Activated CD4-positive, alpha-beta T cell treated with anti-CD3 and anti-CD28 coated beads for 36 hours (primary cell): Measurements from ENCODE around the gene MATCAP1. TPM values are rescaled to one million over a fixed set of nuclear protein-coding genes. Genes with fewer than 3 reads are reported as not detected.

Experiments used
- microRNA-seq: library from miRNA; unstranded; fragments of <30 nt; microRNA quantifications from one replicate; pipeline ENCODE4 v1.2.0, GENCODE V29; 2021; ENCODE audit warnings: borderline replicate concordance
- total RNA-seq, 2 experiments: library from RNA; stranded (reverse); gene quantifications; one replicate each; pipeline ENCODE4 v1.2.3, GENCODE V29; 2021

MATCAP1 gene
- total RNA-seq, 2 experiments from 2014 or later = 28.8 to 30.4 TPM

Small RNA genes within 50 kb of the gene (microRNA-seq; reads per million reads assigned to microRNA genes)
- gene MIR328 = 72.6 reads per million, percentile 60 among the genes with 10 or more reads in this experiment

Other genes starting within 250 kb of the MATCAP1 start
- gene CIAO2B, start 249.6 kb downstream of the MATCAP1 start, total RNA-seq = 100 to 1,000 TPM; 171 to 186 TPM
- 10 to 100 TPM; 30.5 to 31.6 TPM for gene CES2, start 248.4 kb downstream of the MATCAP1 start, total RNA-seq
- 1 to 10 TPM; 1.6 to 1.9 TPM for gene CES3, start 222.7 kb downstream of the MATCAP1 start, total RNA-seq
- gene CES4A, start 195.4 kb downstream of the MATCAP1 start, total RNA-seq = 10 to 100 TPM; 13.5 to 15.7 TPM
- gene CBFB, start 154.8 kb downstream of the MATCAP1 start, total RNA-seq = 10 to 100 TPM; 84.6 to 90.2 TPM
- gene PHAF1, start 74.0 kb downstream of the MATCAP1 start, total RNA-seq = 10 to 100 TPM; 12.7 to 14.0 TPM
- 1 to 10 TPM; 2.3 to 3.0 TPM for gene B3GNT9, start 33.0 kb downstream of the MATCAP1 start, total RNA-seq
- 10 to 100 TPM; 22.0 to 34.0 TPM for gene TRADD, start 24.1 kb downstream of the MATCAP1 start, total RNA-seq
- 10 to 100 TPM; 15.5 to 21.0 TPM for gene FBXL8, start 24.0 kb downstream of the MATCAP1 start, total RNA-seq
- gene HSF4, start 19.2 kb downstream of the MATCAP1 start, total RNA-seq = 10 to 100 TPM; 15.7 to 20.7 TPM
- gene NOL3, start 13.4 kb downstream of the MATCAP1 start, total RNA-seq = 10 to 100 TPM; 15.5 to 17.5 TPM
- gene EXOC3L1, start 6.2 kb upstream of the MATCAP1 start, total RNA-seq = under 1 TPM in 1 of 2 experiments, not detected in 1; 0.16 TPM
- 100 to 1,000 TPM in 1 of 2 experiments, 10 to 100 TPM in 1; 91.4 to 110 TPM for gene E2F4, start 8.2 kb upstream of the MATCAP1 start, total RNA-seq
- 1 to 10 TPM; 3.0 to 4.6 TPM for gene ELMO3, start 15.2 kb upstream of the MATCAP1 start, total RNA-seq
- 10 to 100 TPM; 13.6 to 31.2 TPM for gene TMEM208, start 43.2 kb upstream of the MATCAP1 start, total RNA-seq
- 10 to 100 TPM; 75.5 to 77.2 TPM for gene FHOD1, start 63.5 kb upstream of the MATCAP1 start, total RNA-seq
- 1 to 10 TPM; 4.5 to 5.5 TPM for gene SLC9A5, start 65.0 kb upstream of the MATCAP1 start, total RNA-seq
- 10 to 100 TPM; 21.1 to 23.1 TPM for gene PLEKHG4, start 95.6 kb upstream of the MATCAP1 start, total RNA-seq
- gene KCTD19, start 142.8 kb upstream of the MATCAP1 start, total RNA-seq = 1 to 10 TPM; 1.8 to 2.0 TPM
- under 1 TPM; 0.51 to 0.66 TPM for gene LRRC36, start 142.9 kb upstream of the MATCAP1 start, total RNA-seq
- not detected for gene TPPP3, start 209.5 kb upstream of the MATCAP1 start, total RNA-seq
- gene ZDHHC1, start 232.5 kb upstream of the MATCAP1 start, total RNA-seq = under 1 TPM; 0.58 to 0.98 TPM
- 1 to 10 TPM; 2.0 to 2.2 TPM for gene HSD11B2, start 247.2 kb upstream of the MATCAP1 start, total RNA-seq